CD4-positive, alpha-beta memory T cell (primary cell): ENCODE data around the gene SLC18A3. TPM values are rescaled to one million over a fixed set of nuclear protein-coding genes. Genes with fewer than 3 reads are reported as not detected.

ENCODE experiments used
- CTCF ChIA-PET: fragments of 350-600 bp; sonication (Branson Sonifier 250); formaldehyde crosslinking; loops from one replicate; lab custom pipeline; 2021; ENCODE audit warnings: inconsistent platforms; ENCODE audit not compliant: partially characterized antibody; lab: Charles Lee
- POLR2A ChIA-PET: fragments of 350-600 bp; sonication (Branson Sonifier 250); formaldehyde crosslinking; loops from one replicate; lab custom pipeline; 2021; ENCODE audit not compliant: partially characterized antibody; lab: Charles Lee
- DNase-seq, 5 donors: peaks; one replicate each; pipeline versions ENCODE4 v3.0.0 to v3.0.0-alpha.2; 2020 to 2022; ENCODE audit warnings: mixed read lengths in 1 of 5
- H3K27ac ChIP-seq: one replicate; pipeline ENCODE4 v1.7.0; 2013; ENCODE audit warnings: low read depth, low read length
- H3K27me3 ChIP-seq: 2 replicates; pipeline ENCODE4 v1.7.0; 2013; ENCODE audit warnings: mild to moderate bottlenecking, low read length, moderate library complexity; ENCODE audit not compliant: insufficient read depth
- H3K36me3 ChIP-seq: 2 replicates; pipeline ENCODE4 v1.7.0; 2013; ENCODE audit warnings: mild to moderate bottlenecking, low read length, moderate library complexity; ENCODE audit not compliant: insufficient read depth
- H3K4me1 ChIP-seq: 2 replicates; pipeline ENCODE4 v1.7.0; 2013; ENCODE audit warnings: mild to moderate bottlenecking, low read length, moderate library complexity; ENCODE audit not compliant: insufficient read depth
- H3K4me3 ChIP-seq, 2 donors: one replicate each; pipeline ENCODE4 v1.7.0; 2013; ENCODE audit warnings: low read length in 2 of 2, mild to moderate bottlenecking in 1 of 2
- H3K9me3 ChIP-seq, 2 donors: one replicate each; pipeline ENCODE4 v1.7.0; 2013; ENCODE audit warnings: low read length in 2 of 2, control low read depth in 1 of 2; ENCODE audit not compliant: control insufficient read depth in 1 of 2
- H3K27ac Mint-ChIP-seq, 7 donors: one replicate each; pipeline ENCODE4 v1.8.0; 2020 to 2021; ENCODE audit warnings: mixed read lengths in 7 of 7, mild to moderate bottlenecking in 6 of 7, inconsistent platforms in 3 of 7, moderate library complexity in 3 of 7
- H3K27me3 Mint-ChIP-seq, 2 donors: one replicate each; pipeline ENCODE4 v1.8.0; 2020 to 2021; ENCODE audit warnings: mixed read lengths in 2 of 2
- H3K36me3 Mint-ChIP-seq, 2 donors: one replicate each; pipeline ENCODE4 v1.8.0; 2020 to 2021; ENCODE audit warnings: mixed read lengths in 2 of 2, inconsistent platforms in 1 of 2, mild to moderate bottlenecking in 1 of 2
- H3K4me1 Mint-ChIP-seq, 4 donors: one replicate each; pipeline ENCODE4 v1.8.0; 2020 to 2021; ENCODE audit warnings: mixed read lengths in 4 of 4, mild to moderate bottlenecking in 1 of 4
- H3K4me3 Mint-ChIP-seq, 8 donors: one replicate each; pipeline ENCODE4 v1.8.0; 2020 to 2021; ENCODE audit warnings: mixed read lengths in 8 of 8, mild to moderate bottlenecking in 7 of 8, moderate library complexity in 6 of 8, inconsistent platforms in 3 of 8
- H3K9me3 Mint-ChIP-seq, 8 donors: one replicate each; pipeline ENCODE4 v1.8.0; 2020 to 2021; ENCODE audit warnings: mixed read lengths in 8 of 8, mild to moderate bottlenecking in 5 of 8, inconsistent platforms in 3 of 8, moderate library complexity in 1 of 8
- intact Hi-C: fragments of 100-400 bp; cut with micrococcal nuclease; formaldehyde crosslinking; loops from one replicate; pipeline ENCODE4 v1.15.1; 2023
- polyA plus RNA-seq, 2 donors: library from polyadenylated mRNA; unstranded; fragments of 300-500 nt; fragmentation: Illumina TruSeq; gene quantifications; one replicate each; pipeline ENCODE4 v1.2.3, GENCODE V29; 2021
- total RNA-seq, 2 experiments: library from RNA; stranded (reverse); gene quantifications; one replicate each; pipeline ENCODE4 v1.2.3, GENCODE V29; 2021

SLC18A3 gene
- total and polyA plus RNA-seq, 4 experiments from 2014 or later, result not detected

DNA sequence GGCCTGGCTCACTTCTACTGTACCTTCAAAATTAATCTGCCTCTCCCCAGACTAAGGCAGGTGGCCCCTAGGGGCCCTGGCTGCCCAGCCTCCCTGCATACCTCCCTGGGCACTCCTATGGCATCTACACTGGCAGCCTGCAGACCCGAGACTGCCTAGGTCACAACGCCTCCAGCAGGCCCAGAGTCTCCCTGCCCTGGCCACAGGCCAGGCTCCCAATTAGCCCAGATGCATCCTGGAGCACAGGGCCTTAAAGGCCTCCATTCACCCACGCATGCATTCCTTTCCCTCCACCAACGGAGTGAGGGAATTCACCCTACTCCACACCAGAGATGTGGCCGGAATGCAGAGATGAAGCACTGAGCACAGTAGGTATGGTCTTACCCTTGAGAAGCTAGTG, 5.6 kb downstream of the SLC18A3 start:
- Mint-ChIP-seq H3K9me3 (peaks cover 0 to 13% (median 6%) of the 10 kb centered on the region in 8 donors), H3K4me1 (peaks cover 3 to 20% (median 5%) of the 10 kb centered on the region in 4 donors), H3K36me3 (no peaks in the 10 kb centered on the region), H3K4me3 (peak overlapping the region in 1 of 8 donors; percentile 20), H3K27ac (no peak overlapping the region), H3K27me3 (peaks cover 46 to 68% of the 10 kb centered on the region in 2 donors)
- DNase-seq, result no peak
- no peak overlapping the region for H3K4me3 ChIP-seq
- H3K9me3 ChIP-seq, result no peaks in the 10 kb centered on the region
- intact Hi-C loops, result no loop called here
- H3K27ac ChIP-seq, result no peak overlapping the region
- no peaks in the 10 kb centered on the region for H3K36me3 ChIP-seq
- peaks cover 9% of the 10 kb centered on the region for H3K27me3 ChIP-seq
- ChIA-PET POLR2A (no interaction called here), CTCF (no interaction called here)
- no peaks in the 10 kb centered on the region for H3K4me1 ChIP-seq

- H3K27ac Mint-ChIP-seq, result no peak overlapping the region
- no peaks in the 10 kb centered on the region for H3K36me3 ChIP-seq
- H3K27me3 Mint-ChIP-seq, result peaks cover 41 to 63% of the 10 kb centered on the region in 2 donors
- POLR2A ChIA-PET, result no interaction called here
- CTCF ChIA-PET, result no interaction called here
- H3K4me3 Mint-ChIP-seq, result no peak overlapping the region
- H3K4me1 Mint-ChIP-seq, result peaks cover 3 to 20% (median 5%) of the 10 kb centered on the region in 4 donors
- H3K9me3 Mint-ChIP-seq, result peaks cover 0 to 13% (median 5%) of the 10 kb centered on the region in 8 donors
- DNase-seq, result no peak
- H3K4me3 ChIP-seq, result no peak overlapping the region
- intact Hi-C loops, result no loop called here
- no peak overlapping the region for H3K27ac ChIP-seq
- H3K27me3 ChIP-seq, result peaks cover 9% of the 10 kb centered on the region
- H3K4me1 ChIP-seq, result no peaks in the 10 kb centered on the region
- no peaks in the 10 kb centered on the region for H3K9me3 ChIP-seq
- H3K36me3 Mint-ChIP-seq, result no peaks in the 10 kb centered on the region
These were observed 6.5 kb downstream of the SLC18A3 start for GRCh38 chr10:49616421-49617101.

GRCh38 chr10:49617121-49618020, 7.3 kb downstream of the SLC18A3 start:
- ChIA-PET CTCF (no interaction called here), POLR2A (no interaction called here)
- intact Hi-C loops, result no loop called here
- Mint-ChIP-seq H3K9me3 (peaks cover 0 to 8% (median 2%) of the 10 kb centered on the region in 8 donors), H3K4me1 (peaks cover 3 to 12% (median 5%) of the 10 kb centered on the region in 4 donors), H3K4me3 (no peak overlapping the region), H3K36me3 (no peaks in the 10 kb centered on the region), H3K27ac (no peak overlapping the region), H3K27me3 (peaks cover 35 to 59% of the 10 kb centered on the region in 2 donors)
- peaks cover 9% of the 10 kb centered on the region for H3K27me3 ChIP-seq
- no peaks in the 10 kb centered on the region for H3K9me3 ChIP-seq
- no peak overlapping the region for H3K27ac ChIP-seq
- no peak overlapping the region for H3K4me3 ChIP-seq
- no peaks in the 10 kb centered on the region for H3K36me3 ChIP-seq
- no peaks in the 10 kb centered on the region for H3K4me1 ChIP-seq
- DNase-seq, result no peak

DNA sequence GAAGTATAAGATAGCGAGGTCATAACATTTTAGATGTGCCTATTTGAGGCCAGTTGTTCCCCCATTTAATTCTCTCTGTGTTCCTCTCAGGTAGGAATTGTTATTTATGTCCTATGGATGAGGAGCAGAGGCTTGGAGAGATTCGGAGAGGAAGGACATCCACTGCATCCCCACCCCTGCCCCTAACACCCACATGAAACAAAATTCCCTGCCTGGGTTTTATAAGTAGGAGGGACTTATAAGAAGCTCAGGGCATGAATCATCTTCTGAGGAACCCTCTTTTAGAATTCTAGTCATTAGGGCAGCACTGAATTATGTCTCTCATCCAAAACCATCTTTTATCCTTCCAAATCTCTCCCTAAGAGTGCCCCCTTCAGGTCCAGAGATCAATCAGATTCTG, 8.7 kb downstream of the SLC18A3 start:
- no peak overlapping the region for H3K4me3 Mint-ChIP-seq
- peaks cover 0 to 2% (median 0%) of the 10 kb centered on the region in 8 donors for H3K9me3 Mint-ChIP-seq
- Histone ChIP-seq H3K9me3 (no peaks in the 10 kb centered on the region), H3K27me3 (peaks cover 1% of the 10 kb centered on the region), H3K36me3 (no peaks in the 10 kb centered on the region), H3K4me3 (no peak overlapping the region), H3K4me1 (no peaks in the 10 kb centered on the region), H3K27ac (no peak overlapping the region)
- peaks cover under 1 to 6% (median 2%) of the 10 kb centered on the region in 4 donors for H3K4me1 Mint-ChIP-seq
- DNase-seq, result no peak
- no peak overlapping the region for H3K27ac Mint-ChIP-seq
- CTCF ChIA-PET, result no interaction called here
- intact Hi-C loops, result no loop called here
- peaks cover 21 to 53% of the 10 kb centered on the region in 2 donors for H3K27me3 Mint-ChIP-seq
- H3K36me3 Mint-ChIP-seq, result no peaks in the 10 kb centered on the region
- POLR2A ChIA-PET, result no interaction called here

DNA sequence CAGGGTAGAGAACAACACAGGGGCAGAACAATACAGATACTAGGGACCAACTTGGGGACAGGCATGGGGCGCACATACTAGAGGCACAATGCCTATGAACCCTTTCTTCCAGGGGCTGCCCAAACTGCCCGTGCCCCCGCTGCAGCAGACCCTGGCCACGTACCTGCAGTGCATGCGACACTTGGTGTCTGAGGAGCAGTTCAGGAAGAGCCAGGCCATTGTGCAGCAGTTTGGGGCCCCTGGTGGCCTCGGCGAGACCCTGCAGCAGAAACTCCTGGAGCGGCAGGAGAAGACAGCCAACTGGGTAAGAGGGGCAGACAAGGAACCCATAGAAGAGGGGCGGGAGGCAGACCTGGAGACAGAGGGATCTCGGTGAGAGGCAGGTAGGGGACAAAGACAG, 9.5 kb downstream of the SLC18A3 start:
- Mint-ChIP-seq H3K27me3 (peaks cover 18 to 50% of the 10 kb centered on the region in 2 donors), H3K27ac (no peak overlapping the region), H3K36me3 (no peaks in the 10 kb centered on the region), H3K4me3 (no peak overlapping the region), H3K9me3 (peaks cover 0 to 2% (median 0%) of the 10 kb centered on the region in 8 donors), H3K4me1 (peaks cover 0 to 6% (median 2%) of the 10 kb centered on the region in 4 donors)
- CTCF ChIA-PET, result no interaction called here
- POLR2A ChIA-PET, result no interaction called here
- Histone ChIP-seq H3K4me3 (no peak overlapping the region), H3K27ac (no peak overlapping the region), H3K9me3 (no peaks in the 10 kb centered on the region), H3K36me3 (no peaks in the 10 kb centered on the region), H3K27me3 (no peaks in the 10 kb centered on the region), H3K4me1 (no peaks in the 10 kb centered on the region)
- intact Hi-C loops, result no loop called here
- DNase-seq, result no peak

DNA sequence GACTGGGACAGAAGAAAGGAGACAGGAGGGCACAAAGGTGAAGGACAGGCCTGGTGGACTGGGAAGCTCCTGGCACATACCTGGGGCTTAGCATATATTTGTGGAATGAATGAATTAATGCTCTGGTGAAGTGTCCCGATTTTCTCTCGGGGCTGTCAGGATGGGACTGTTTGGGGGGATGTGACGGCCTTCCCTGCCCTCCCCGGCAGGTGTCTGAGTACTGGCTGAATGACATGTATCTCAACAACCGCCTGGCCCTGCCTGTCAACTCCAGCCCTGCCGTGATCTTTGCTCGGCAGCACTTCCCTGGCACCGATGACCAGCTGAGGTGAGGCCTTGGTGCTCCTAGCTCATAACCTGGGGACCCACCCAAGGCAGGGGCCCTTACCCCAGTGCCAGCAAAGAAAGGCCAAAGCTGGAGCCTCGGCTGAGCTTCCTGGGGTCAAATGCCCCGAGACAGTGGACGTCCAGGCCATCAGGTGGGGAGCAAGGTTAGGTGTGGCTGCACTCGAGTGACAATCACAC, 10.2 kb downstream of the SLC18A3 start:
- CTCF ChIA-PET, result no interaction called here
- no peak for DNase-seq
- H3K27me3 Mint-ChIP-seq, result peaks cover 14 to 47% of the 10 kb centered on the region in 2 donors

GRCh38 chr10:49620841-49621378, 10.8 kb downstream of the SLC18A3 start:
- H3K36me3 ChIP-seq, result no peaks in the 10 kb centered on the region
- Mint-ChIP-seq H3K4me3 (no peak overlapping the region), H3K4me1 (no peaks in the 10 kb centered on the region), H3K27me3 (peaks cover 9 to 41% of the 10 kb centered on the region in 2 donors), H3K27ac (peak overlapping the region in 1 of 7 donors; percentile 16), H3K36me3 (no peaks in the 10 kb centered on the region), H3K9me3 (peaks cover 0 to 2% (median 0%) of the 10 kb centered on the region in 8 donors)
- no peaks in the 10 kb centered on the region for H3K9me3 ChIP-seq
- DNase-seq, result no peak
- ChIA-PET CTCF (no interaction called here), POLR2A (no interaction called here)
- H3K4me3 ChIP-seq, result no peak overlapping the region
- no peak overlapping the region for H3K27ac ChIP-seq
- intact Hi-C loops, result no loop called here
- no peaks in the 10 kb centered on the region for H3K4me1 ChIP-seq
- no peaks in the 10 kb centered on the region for H3K27me3 ChIP-seq

More for the DNA sequence above, 10.2 kb downstream of the SLC18A3 start:
- H3K4me1 ChIP-seq, result no peaks in the 10 kb centered on the region
- Mint-ChIP-seq H3K4me1 (peaks cover 0 to 3% (median under 1%) of the 10 kb centered on the region in 4 donors), H3K27ac (no peak overlapping the region), H3K36me3 (no peaks in the 10 kb centered on the region), H3K4me3 (no peak overlapping the region), H3K9me3 (peaks cover 0 to 2% (median 0%) of the 10 kb centered on the region in 8 donors)
- intact Hi-C loops, result no loop called here
- H3K27me3 ChIP-seq, result no peaks in the 10 kb centered on the region
- H3K27ac ChIP-seq, result no peak overlapping the region
- no peaks in the 10 kb centered on the region for H3K9me3 ChIP-seq
- no peaks in the 10 kb centered on the region for H3K36me3 ChIP-seq
- H3K4me3 ChIP-seq, result no peak overlapping the region
- POLR2A ChIA-PET, result no interaction called here
